ENCODE data around the gene LIM2. TPM values are rescaled to one million over a fixed set of nuclear protein-coding genes. Genes with fewer than 3 reads are reported as not detected.

The LIM2 gene
- total and polyA plus RNA-seq, 2 of the 4 experiments (the other 2 are of a cell fraction): not detected

DNA sequence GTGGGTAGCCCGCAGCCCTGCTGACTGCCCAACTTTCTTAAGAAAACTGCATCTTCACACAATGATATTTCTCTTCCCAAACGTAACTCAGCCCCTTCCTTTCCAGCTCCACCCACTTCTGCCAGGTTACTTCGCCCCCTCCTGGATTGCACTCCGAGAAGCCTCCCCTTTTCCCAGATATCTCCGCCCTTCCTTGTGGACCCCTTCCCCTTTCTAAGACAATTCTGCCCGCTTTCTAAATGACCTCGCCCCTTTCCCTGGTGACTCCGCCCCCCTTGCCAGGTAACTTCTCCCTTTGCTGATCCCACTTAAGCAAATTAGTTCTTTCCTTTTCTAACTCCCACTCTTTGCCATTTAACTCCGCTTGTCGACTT lies 48.5 kb downstream of the LIM2 start:
- dilution Hi-C loops (cut with HindIII; ENCODE audit: low sequenced_read_pairs, unreplicated experiment) (no loop called here), in situ Hi-C loops (cut with MboI; ENCODE audit: low sequenced_read_pairs) (no loop called here), intact Hi-C loops (cut with micrococcal nuclease) (loop anchor here (1.0 to 5.0 kb wide), 6 partner anchors 27 to 438 kb away; partner anchors contain the start of gene ETFB)
- Histone ChIP-seq H3K9me3 (ENCODE audit: control insufficient read depth, insufficient read depth, low read length) (no peaks in the 10 kb centered on the region), H4K5ac (ENCODE audit: low read depth, low read length) (no peak overlapping the region), H2BK120ac (ENCODE audit: low read depth, low read length) (no peak overlapping the region), H2BK5ac (ENCODE audit: low read depth, low read length, poor library complexity, severe bottlenecking) (no peak overlapping the region), H4K91ac (ENCODE audit: insufficient read depth, low read depth, low read length) (no peak overlapping the region), H3K4me2 (ENCODE audit: low read depth, low read length) (peak overlapping the region; percentile 92), H3K4me3 (ENCODE audit: insufficient read depth, low read depth, low read length) (peak overlapping the region; percentile 55), H3K23ac (ENCODE audit: low read depth, low read length) (no peak overlapping the region), H2AFZ (replicated peaks; ENCODE audit: low read length, poor library complexity) (peak overlapping the region; percentile 98), H3K14ac (replicated peaks; ENCODE audit: low read depth, low read length) (no peak overlapping the region), H2BK20ac (ENCODE audit: low read depth, low read length) (no peak overlapping the region), H2BK15ac (ENCODE audit: low read depth, low read length) (no peak overlapping the region), H3K4ac (ENCODE audit: low read depth, low read length) (peak overlapping the region; percentile 50; the same call in 1 of the 2 replicates), H3K27me3 (ENCODE audit: control insufficient read depth, insufficient read depth, low read length) (no peaks in the 10 kb centered on the region), H3K36me3 (ENCODE audit: control insufficient read depth, insufficient read depth, low read length) (no peaks in the 10 kb centered on the region), H3K79me1 (ENCODE audit: low read depth in 1 of 2, low read length in 2 of 2) (no peaks in the 10 kb centered on the region), H4K8ac (ENCODE audit: low read depth in 2 of 2, low read length in 2 of 2) (peak overlapping the region in 1 of 2 experiments; percentile 22; a peak in 1 of 4 replicates), H2AK9ac (replicated peaks; ENCODE audit: low read depth, low read length, poor library complexity) (peak overlapping the region; percentile 62), H3K27ac (ENCODE audit: insufficient read depth, low read length) (no peak overlapping the region), H3K56ac (ENCODE audit: extremely low read depth, insufficient read depth, low read length) (no peak overlapping the region), H3K9ac (ENCODE audit: low read depth, low read length) (no peak overlapping the region), H3K4me1 (ENCODE audit: control insufficient read depth, insufficient read depth, low read length) (no peaks in the 10 kb centered on the region), H3K9me1 (ENCODE audit: insufficient read depth, low read length) (0 out of 2 replicates have a peak, but pooled peaks cover 4% of the 10 kb centered on the region), H4K20me1 (ENCODE audit: insufficient read depth, low read length) (no peaks in the 10 kb centered on the region), H2AK5ac (ENCODE audit: low read depth, low read length) (no peak overlapping the region), H3K18ac (ENCODE audit: low read depth, low read length) (no peak overlapping the region)
- ChIA-PET CTCF (interaction anchor here (0.6 kb wide), 1 partner anchor 11 kb away, joined by 3 read pairs; no protein-coding TSS in a partner anchor), POLR2A (ENCODE audit: unreplicated experiment) (interaction anchor here (0.5 to 0.6 kb wide), 3 partner anchors 19 to 28 kb away, joined by 3 to 5 read pairs (median 4); partner anchors contain the start of gene ETFB)
- TF ChIP-seq MXI1 (IDR thresholded peaks at IDR 0.05; ENCODE audit: borderline replicate concordance, low read depth, low read length) (no peak), USF2 (IDR thresholded peaks at IDR 0.05; ENCODE audit: low read depth, low read length) (no peak), MAFK (IDR thresholded peaks at IDR 0.05; ENCODE audit: low read depth, low read length) (no peak), CEBPB (IDR thresholded peaks at IDR 0.05; ENCODE audit: low read depth, low read length) (no peak), POLR2A (IDR thresholded peaks at IDR 0.05; ENCODE audit: low read depth, low read length) (no peak), RCOR1 (IDR thresholded peaks at IDR 0.05; ENCODE audit: insufficient replicate concordance, low read length) (no peak), MAZ (IDR thresholded peaks at IDR 0.05; ENCODE audit: borderline replicate concordance, low read depth, low read length) (no peak), CHD1 (IDR thresholded peaks at IDR 0.05; ENCODE audit: low read depth, low read length) (no peak), RFX5 (IDR thresholded peaks at IDR 0.05; ENCODE audit: low read depth, low read length) (no peak), FOS (IDR thresholded peaks at IDR 0.05; ENCODE audit: low read depth, low read length) (no peak), NFE2L2 (IDR thresholded peaks at IDR 0.05; ENCODE audit: low read depth, low read length) (no peak), ELK1 (IDR thresholded peaks at IDR 0.05; ENCODE audit: borderline replicate concordance, low read depth, low read length) (no peak), BHLHE40 (IDR thresholded peaks at IDR 0.05; ENCODE audit: low read depth, low read length) (no peak), RAD21 (IDR thresholded peaks at IDR 0.05; ENCODE audit: low read length) (no peak), SMC3 (IDR thresholded peaks at IDR 0.05; ENCODE audit: low read depth, low read length) (no peak)
- TF ChIP-seq, protein P1, sequence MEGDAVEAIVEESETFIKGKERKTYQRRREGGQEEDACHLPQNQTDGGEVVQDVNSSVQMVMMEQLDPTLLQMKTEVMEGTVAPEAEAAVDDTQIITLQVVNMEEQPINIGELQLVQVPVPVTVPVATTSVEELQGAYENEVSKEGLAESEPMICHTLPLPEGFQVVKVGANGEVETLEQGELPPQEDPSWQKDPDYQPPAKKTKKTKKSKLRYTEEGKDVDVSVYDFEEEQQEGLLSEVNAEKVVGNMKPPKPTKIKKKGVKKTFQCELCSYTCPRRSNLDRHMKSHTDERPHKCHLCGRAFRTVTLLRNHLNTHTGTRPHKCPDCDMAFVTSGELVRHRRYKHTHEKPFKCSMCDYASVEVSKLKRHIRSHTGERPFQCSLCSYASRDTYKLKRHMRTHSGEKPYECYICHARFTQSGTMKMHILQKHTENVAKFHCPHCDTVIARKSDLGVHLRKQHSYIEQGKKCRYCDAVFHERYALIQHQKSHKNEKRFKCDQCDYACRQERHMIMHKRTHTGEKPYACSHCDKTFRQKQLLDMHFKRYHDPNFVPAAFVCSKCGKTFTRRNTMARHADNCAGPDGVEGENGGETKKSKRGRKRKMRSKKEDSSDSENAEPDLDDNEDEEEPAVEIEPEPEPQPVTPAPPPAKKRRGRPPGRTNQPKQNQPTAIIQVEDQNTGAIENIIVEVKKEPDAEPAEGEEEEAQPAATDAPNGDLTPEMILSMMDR (conservative IDR thresholded peaks at IDR 0.05; ENCODE audit: low read depth, low read length): no peak
- WGBS, 2 experiments (ENCODE audit: extremely low coverage in 2 of 2, insufficient read length in 1 of 2): 0% methylated on average over 10 of the region's 10 CpGs; no CpG with 5 or more reads in 1 of the 2 experiments
- DNase-seq (no peak), ATAC-seq (ENCODE audit: low read depth) (peak; percentile 0; the same call in 1 of the 2 replicates)
- BruUV-seq (replicated peaks): no TSS peak

Measured in IMR-90 (cell line).